Keratinocyte (primary cell): ENCODE results near the gene MMP11. TPM values are rescaled to one million over a fixed set of nuclear protein-coding genes. Genes with fewer than 3 reads are reported as not detected.

ENCODE experiments used
- DNase-seq: peaks from one replicate; pipeline ENCODE4 v3.0.0-alpha.2; 2011; ENCODE audit warnings: low read depth, missing footprints, low spot score
- FAIRE-seq: peaks from 2 replicates; lab custom pipeline; 2011; peaks lifted over from hg19 to GRCh38; lab: Jason Lieb, UNC
- H2AFZ ChIP-seq: 2 replicates; pipeline ENCODE4 v1.6.0; 2012; ENCODE audit warnings: low read length, control low read depth, inconsistent platforms; ENCODE audit not compliant: control insufficient read depth
- H3K27ac ChIP-seq: 2 replicates; pipeline ENCODE4 v1.5.1; 2011; ENCODE audit warnings: low read length; ENCODE audit not compliant: control insufficient read depth, insufficient read depth
- H3K27me3 ChIP-seq: 3 replicates; pipeline ENCODE4 v1.6.0; 2011; ENCODE audit warnings: low read length; ENCODE audit not compliant: control insufficient read depth, insufficient read depth; ENCODE audit errors: extremely low read depth
- H3K36me3 ChIP-seq, 2 experiments: 2 replicates in 1 of 2; 3 replicates in 1 of 2; pipeline ENCODE4 v1.5.1; 2011; ENCODE audit warnings: low read length in 2 of 2, mild to moderate bottlenecking in 1 of 2; ENCODE audit not compliant: control insufficient read depth in 2 of 2, insufficient read depth in 2 of 2; ENCODE audit errors: extremely low read depth in 1 of 2
- H3K4me1 ChIP-seq: 3 replicates; pipeline ENCODE4 v1.5.1; 2011; ENCODE audit warnings: low read length; ENCODE audit not compliant: control insufficient read depth, insufficient read depth; ENCODE audit errors: extremely low read depth
- H3K4me2 ChIP-seq: 3 replicates; pipeline ENCODE4 v1.6.0; 2011; ENCODE audit warnings: low read depth, low read length; ENCODE audit not compliant: control insufficient read depth, insufficient read depth; ENCODE audit errors: extremely low read depth
- H3K4me3 ChIP-seq, 3 experiments: fragments of 200-600 bp in 1 of 3; sonication (generic) in 1 of 3; 2 replicates in 2 of 3; 3 replicates in 1 of 3; pipeline ENCODE4 v1.5.1; 2011 to 2016; ENCODE audit warnings: low read length in 3 of 3, mild to moderate bottlenecking in 3 of 3, control low read depth in 2 of 3, inconsistent platforms in 1 of 3, low read depth in 1 of 3, mixed read lengths in 1 of 3, mixed run types in 1 of 3, moderate library complexity in 1 of 3; ENCODE audit not compliant: control insufficient read depth in 2 of 3, insufficient read depth in 2 of 3; ENCODE audit errors: extremely low read depth in 1 of 3
- H3K79me2 ChIP-seq: 2 replicates; pipeline ENCODE4 v1.6.0; 2012; ENCODE audit warnings: low read length; ENCODE audit not compliant: control insufficient read depth, insufficient read depth
- H3K9ac ChIP-seq: 3 replicates; pipeline ENCODE4 v1.6.0; 2011; ENCODE audit warnings: low read length; ENCODE audit not compliant: control insufficient read depth, insufficient read depth; ENCODE audit errors: extremely low read depth
- H3K9me1 ChIP-seq: 3 replicates; pipeline ENCODE4 v1.6.0; 2011; ENCODE audit warnings: low read length; ENCODE audit not compliant: control insufficient read depth, insufficient read depth; ENCODE audit errors: extremely low read depth
- H3K9me3 ChIP-seq: 2 replicates; pipeline ENCODE4 v1.5.1; 2012; ENCODE audit warnings: low read depth, low read length; ENCODE audit not compliant: control insufficient read depth
- H4K20me1 ChIP-seq: 3 replicates; pipeline ENCODE4 v1.6.0; 2011; ENCODE audit warnings: low read length; ENCODE audit not compliant: control insufficient read depth, insufficient read depth; ENCODE audit errors: extremely low read depth
- CTCF ChIP-seq, 3 experiments: IDR thresholded peaks in 1 of 3; conservative IDR thresholded peaks in 1 of 3; optimal IDR thresholded peaks in 1 of 3; 2 replicates in 2 of 3; 3 replicates in 1 of 3; pipeline versions ENCODE3 to v1.5.1; 2011; ENCODE audit warnings: low read length in 3 of 3, mild to moderate bottlenecking in 3 of 3, moderate library complexity in 2 of 3, control low read depth in 1 of 3, inconsistent platforms in 1 of 3; ENCODE audit not compliant: insufficient read depth in 2 of 3; ENCODE audit errors: extremely low read depth in 1 of 3
- EZH2 ChIP-seq: IDR thresholded peaks from one replicate; pipeline ENCODE4 v1.6.1; 2012; ENCODE audit warnings: inconsistent platforms, mild to moderate bottlenecking, low read length, moderate library complexity
- dilution Hi-C: fragments of 300-500 bp; cut with MboI; formaldehyde crosslinking; loops from one replicate; pipeline ENCODE4 v1.7.0; 2020; ENCODE audit warnings: low sequenced_read_pairs; ENCODE audit not compliant: extremely low pct_ligation_motif_present
- polyA plus RNA-seq, 5 experiments: library from polyadenylated mRNA; depleted of rRNA in 3 of 5; stranded (reverse) in 3 of 5; stranded (forward) in 1 of 5; unstranded in 1 of 5; fragments of >200 nt; gene quantifications; 1 replicate in 1 of 5; 2 replicates in 3 of 5; 3 replicates in 1 of 5; pipeline versions ENCODE4 v1.2.1 to v1.2.3, GENCODE V29; 2011 to 2012; ENCODE audit warnings: missing spikeins in 2 of 5, low read depth in 1 of 5, low replicate concordance in 1 of 5

MMP11 gene
- polyA plus RNA-seq, 1 donor (not counting 4 experiments of a cell fraction or from before 2014, with no cell fraction given), result 0.13 TPM

- Histone ChIP-seq H3K27ac (no peak overlapping the region), H3K79me2 (no peaks in the 10 kb centered on the region), H3K36me3 (no peaks in the 10 kb centered on the region), H3K4me1 (peaks cover 12% of the 10 kb centered on the region), H3K9me1 (no peaks in the 10 kb centered on the region), H3K9me3 (no peaks in the 10 kb centered on the region), H3K4me2 (no peak overlapping the region), H4K20me1 (no peaks in the 10 kb centered on the region), H2AFZ (no peak overlapping the region), H3K4me3 (no peak overlapping the region), H3K9ac (no peak overlapping the region), H3K27me3 (peaks cover 16% of the 10 kb centered on the region)
- dilution Hi-C loops, result no loop called here
- FAIRE-seq, result no peak
- no peak for TF ChIP-seq EZH2
- peak in 1 of 3 experiments; percentile 13 for TF ChIP-seq CTCF (optimal IDR thresholded peaks at IDR 0.05 in 1 of 3, IDR thresholded peaks at IDR 0.05 in 1 of 3, conservative IDR thresholded peaks at IDR 0.05 in 1 of 3; ENCODE audit: extremely low read depth in 1 of 3, insufficient read depth in 2 of 3, low read length in 3 of 3)
- no peak for DNase-seq
Measured at GRCh38 chr22:23775779-23776375, 3.2 kb downstream of the MMP11 start.

- H3K4me1 ChIP-seq, result peaks cover 21% of the 10 kb centered on the region
- H3K9ac ChIP-seq, result no peak overlapping the region
- no peaks in the 10 kb centered on the region for H4K20me1 ChIP-seq
- dilution Hi-C loops, result no loop called here
- H3K9me3 ChIP-seq, result no peaks in the 10 kb centered on the region
- no peaks in the 10 kb centered on the region for H3K36me3 ChIP-seq
- peaks cover 11% of the 10 kb centered on the region for H3K27me3 ChIP-seq
- H3K79me2 ChIP-seq, result no peaks in the 10 kb centered on the region
- TF ChIP-seq CTCF (optimal IDR thresholded peaks at IDR 0.05 in 1 of 3, IDR thresholded peaks at IDR 0.05 in 1 of 3, conservative IDR thresholded peaks at IDR 0.05 in 1 of 3; ENCODE audit: extremely low read depth in 1 of 3, insufficient read depth in 2 of 3, low read length in 3 of 3), result no peak
- no peak for TF ChIP-seq EZH2
- H3K4me2 ChIP-seq, result no peak overlapping the region
- H3K27ac ChIP-seq, result no peak overlapping the region
- no peak overlapping the region for H2AFZ ChIP-seq
- no peaks in the 10 kb centered on the region for H3K9me1 ChIP-seq
- FAIRE-seq (no peak), DNase-seq (no peak)
- no peak overlapping the region for H3K4me3 ChIP-seq
Measured at GRCh38 chr22:23777776-23778576, 5.3 kb downstream of the MMP11 start.
